SKM-1 treated with dmso at 0.1 percent for 144 hours (cell line): ENCODE measurements around the gene VASH2.
"Not testable (repeated sequence)": the region's sequence is repeated elsewhere in the genome, so short reads cannot be mapped to it uniquely, and the experiment has no call there.

Experiments used
- DNase-seq: peaks from one replicate; lab custom pipeline; 2025; ENCODE audit not compliant: unreplicated experiment; lab: John Stamatoyannopoulos, UW

Gene VASH2

DNA sequence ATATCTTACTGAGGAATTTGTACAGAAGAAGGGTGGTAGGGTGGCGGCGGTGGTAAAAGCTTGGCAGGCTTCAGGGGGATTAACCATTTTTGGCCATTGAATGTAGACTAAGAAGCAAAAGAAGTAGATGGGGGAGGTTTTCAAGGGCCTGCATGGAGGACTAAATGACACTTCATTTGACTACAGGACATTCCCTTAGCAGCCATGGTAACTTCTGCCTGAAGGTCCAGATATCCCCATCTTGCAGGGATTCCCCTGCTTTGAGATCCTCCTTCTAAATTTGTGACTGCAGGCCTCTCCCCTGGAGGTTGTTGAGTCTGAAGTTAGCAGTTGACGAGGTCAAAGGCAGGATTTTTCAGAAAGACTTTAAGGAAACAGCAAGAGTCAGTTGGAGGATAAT, 4.8 kb downstream of the VASH2 start:
- DNase-seq: no peak

DNA sequence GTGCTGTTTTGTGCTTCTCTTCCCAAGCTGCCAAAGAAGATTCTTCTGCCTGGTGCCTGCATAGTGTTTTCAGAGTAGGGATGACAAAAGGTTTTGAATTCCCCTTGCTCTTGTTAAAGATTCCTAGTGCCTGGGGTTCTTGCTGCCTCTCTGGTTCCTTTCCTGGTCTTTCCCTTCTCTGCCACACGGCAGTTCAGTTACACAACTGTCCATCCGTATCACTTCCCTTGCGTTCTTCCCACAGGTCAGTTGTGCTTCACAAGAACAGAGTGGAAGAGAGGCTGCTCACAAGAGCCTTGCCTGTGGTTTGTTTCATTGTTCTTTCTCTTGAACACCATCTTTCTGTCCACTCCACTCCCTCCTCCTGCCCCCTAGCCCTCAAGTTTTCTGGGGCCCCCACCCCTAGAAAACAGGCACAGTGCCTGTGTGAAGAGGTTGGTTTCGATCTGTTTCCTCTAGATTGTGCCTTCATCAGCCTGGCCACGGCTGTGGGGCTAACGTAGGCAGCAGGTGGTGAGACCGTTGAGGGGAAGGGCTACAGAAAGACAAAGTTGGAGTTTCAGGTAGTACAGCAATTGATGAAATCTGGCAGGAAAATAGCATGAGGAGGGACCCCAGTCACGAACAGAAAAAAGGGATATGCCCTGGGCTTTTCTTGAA, 5.8 kb downstream of the VASH2 start:
- no peak for DNase-seq

DNA sequence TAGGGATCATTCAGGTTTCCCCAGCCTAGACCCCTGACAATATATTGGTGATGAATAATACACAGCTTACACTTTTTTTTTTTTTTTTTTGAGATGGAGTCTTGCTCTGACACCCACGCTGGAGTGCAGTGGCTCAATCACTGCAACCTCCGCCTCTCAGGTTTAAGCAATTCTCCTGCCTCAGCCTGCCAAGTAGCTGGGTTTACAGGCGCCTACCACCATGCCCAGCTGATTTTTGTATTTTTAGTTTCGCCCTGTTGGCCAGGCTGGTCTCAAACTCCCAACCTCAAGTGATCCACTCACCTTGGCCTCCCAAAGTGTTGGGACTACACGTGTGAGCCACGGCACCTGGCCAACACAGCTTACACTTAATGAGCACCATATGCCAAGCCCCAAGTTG, 7.2 kb downstream of the VASH2 start:
- no peak for DNase-seq

DNA sequence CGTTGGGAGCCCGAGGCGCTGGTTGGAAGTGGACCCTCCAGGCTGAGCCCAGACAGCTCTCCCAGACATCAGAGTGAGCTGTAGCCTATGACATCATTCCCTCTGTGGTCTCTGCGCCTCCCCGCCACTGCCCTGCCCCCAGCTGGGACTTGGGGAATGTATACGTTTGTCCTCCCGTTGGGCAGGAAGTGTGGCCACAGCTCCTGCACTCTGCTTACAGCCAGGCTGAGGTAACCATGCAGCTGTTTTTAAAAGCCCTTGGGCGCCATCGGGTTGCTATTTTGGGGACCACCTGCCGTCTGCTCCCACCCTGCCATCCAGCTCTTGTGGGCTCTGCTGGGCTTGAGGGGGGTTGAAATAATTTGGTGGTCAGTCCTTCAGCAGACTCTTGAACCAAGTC, 7.8 kb downstream of the VASH2 start:
- DNase-seq: no peak

DNA sequence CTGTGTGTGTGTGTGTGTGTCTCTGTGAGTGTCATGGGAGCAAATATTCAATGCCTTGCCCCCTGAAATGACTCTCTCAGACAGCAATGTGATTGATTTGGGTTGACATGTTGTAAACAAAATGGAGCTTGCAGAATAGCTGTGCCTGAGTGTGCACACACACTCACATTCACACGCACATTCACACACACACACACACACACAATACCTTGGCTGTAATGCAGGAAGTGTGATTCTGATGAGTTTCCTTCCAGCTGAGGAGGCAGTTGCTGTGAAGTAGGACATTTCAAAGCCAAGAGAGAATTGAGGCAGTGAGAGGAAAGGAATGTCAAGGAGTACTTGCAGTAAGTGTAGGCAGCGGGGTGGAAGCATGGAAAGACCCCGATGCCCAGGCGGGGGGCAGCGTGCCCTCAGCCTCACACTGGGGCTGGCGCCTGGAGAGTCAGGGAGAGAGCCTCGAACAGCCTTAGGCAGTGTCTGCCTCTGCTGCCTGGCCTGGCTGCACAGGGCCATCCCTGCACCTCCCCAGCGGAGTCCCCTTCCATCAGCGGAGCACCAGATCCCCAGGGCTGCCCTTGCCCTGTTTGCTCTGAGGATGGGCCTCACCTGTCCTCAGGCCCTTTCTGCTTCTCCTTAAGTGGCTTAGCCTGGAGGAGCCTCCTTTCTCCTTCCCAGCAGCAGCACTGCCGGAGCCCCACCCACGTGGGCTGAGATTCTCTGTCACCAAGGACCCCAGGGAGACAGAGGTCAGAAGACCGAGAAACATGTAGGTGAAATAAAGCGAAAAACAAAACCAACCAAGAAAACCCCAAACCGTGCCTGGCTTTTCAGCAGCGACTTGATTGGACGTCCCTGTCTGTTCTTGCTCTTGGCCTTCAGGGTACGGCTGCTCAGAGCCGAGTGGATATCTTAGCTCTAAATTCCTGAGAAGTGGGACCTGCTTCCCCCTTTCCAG, 9.2 kb downstream of the VASH2 start:
- no peak for DNase-seq

GRCh38 chr1:212960932-212961331, 10.6 kb downstream of the VASH2 start:
- DNase-seq: no peak

- no peak for DNase-seq
These were observed 12.2 kb downstream of the VASH2 start for GRCh38 chr1:212962509-212962908.

DNA sequence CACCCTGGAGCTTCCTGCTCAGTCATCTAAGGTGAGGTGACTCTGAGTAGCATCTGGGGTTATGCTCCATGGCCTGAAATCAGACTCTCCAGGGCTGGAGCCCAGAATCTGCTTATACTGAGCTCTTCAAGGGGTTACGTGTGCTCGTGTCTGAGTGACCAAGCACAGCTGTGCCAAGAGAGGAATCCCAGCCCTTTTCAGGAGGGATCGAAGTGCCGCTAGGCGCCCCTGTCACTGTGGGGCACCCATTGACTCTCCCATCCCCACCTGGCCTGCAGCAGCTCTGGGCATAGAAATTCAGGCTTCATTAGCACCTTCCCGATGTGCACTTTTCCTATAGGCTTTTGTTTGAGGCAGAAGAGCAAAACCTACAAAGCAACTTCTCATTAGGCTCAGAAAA, 13.8 kb downstream of the VASH2 start:
- DNase-seq: no peak

DNA sequence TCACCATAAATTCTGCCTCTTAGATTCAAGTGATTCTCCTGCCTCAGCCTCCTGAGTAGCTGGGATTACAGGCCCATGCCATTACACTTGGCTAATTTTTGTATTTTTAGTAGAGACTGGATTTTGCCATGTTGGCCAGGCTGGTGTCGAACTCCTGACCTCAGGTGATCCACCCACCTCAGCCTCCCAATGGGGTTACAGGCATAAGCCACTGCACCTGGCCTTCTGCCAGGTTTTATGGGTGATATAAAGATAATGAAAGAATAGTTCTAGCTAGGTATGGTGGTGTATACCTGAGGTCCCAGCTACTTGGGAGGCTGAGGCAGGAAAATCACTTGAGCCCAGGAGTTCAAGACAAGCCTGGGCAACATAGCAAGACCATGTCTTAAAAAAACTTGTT, 14.7 kb downstream of the VASH2 start:
- DNase-seq: not testable (repeated sequence)

- no peak for DNase-seq
These were observed 16.3 kb downstream of the VASH2 start for GRCh38 chr1:212966616-212967015.

GRCh38 chr1:212967801-212968200, 17.5 kb downstream of the VASH2 start:
- peak; percentile 47 for DNase-seq

DNA sequence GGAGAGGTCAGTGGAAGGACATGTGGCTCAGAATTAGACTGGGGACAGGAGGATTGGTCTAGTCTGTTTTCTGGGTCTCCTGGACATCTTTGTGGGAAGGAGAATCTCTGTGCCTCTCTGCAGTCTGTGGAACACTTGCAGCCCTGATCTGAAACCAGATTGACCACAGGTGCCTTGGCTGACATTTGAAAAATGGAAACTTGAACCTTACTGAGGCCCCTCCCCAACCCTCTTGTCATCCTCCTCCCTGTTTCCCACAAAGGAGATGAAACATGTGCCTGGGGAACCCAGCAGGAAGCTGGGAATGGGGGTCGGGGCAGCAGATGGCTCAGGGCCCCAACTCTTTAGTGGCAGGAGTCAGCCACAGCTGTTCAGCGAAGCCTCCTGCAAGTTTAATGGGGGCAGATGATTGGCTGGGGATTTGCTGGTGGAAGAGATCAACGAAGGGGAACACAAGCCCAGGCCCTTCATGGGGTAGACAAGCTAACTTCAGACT, 18.1 kb downstream of the VASH2 start:
- DNase-seq: no peak

- DNase-seq: no peak
These were observed 19.7 kb downstream of the VASH2 start for GRCh38 chr1:212970085-212970484.

- DNase-seq: no peak
These were observed 21.0 kb downstream of the VASH2 start for GRCh38 chr1:212971312-212971711.

- DNase-seq: no peak
These were observed 23.1 kb downstream of the VASH2 start for GRCh38 chr1:212973426-212973825.

GRCh38 chr1:212973899-212974298, 23.6 kb downstream of the VASH2 start:
- DNase-seq: no peak

DNA sequence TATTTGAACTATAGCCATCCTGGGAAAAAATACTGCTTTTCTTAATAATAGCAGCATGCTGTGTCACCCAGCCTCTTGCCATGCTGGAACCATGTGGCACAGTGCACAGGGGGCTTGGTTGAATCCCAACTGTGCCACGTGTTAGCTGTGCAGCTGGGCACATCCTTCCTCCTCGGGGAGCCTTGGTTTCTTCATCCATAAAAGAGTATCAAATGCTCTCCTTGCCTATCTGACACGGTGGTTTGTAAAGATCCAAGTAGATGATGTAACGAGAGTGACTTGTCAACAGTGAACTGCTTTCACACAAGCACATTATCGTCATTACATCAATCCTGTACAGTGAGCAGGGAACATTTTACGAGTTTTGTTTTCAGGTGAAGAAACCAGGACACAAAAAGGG, 24.4 kb downstream of the VASH2 start:
- no peak for DNase-seq

GRCh38 chr1:212975111-212975918, 25.0 kb downstream of the VASH2 start:
- no peak for DNase-seq

DNA sequence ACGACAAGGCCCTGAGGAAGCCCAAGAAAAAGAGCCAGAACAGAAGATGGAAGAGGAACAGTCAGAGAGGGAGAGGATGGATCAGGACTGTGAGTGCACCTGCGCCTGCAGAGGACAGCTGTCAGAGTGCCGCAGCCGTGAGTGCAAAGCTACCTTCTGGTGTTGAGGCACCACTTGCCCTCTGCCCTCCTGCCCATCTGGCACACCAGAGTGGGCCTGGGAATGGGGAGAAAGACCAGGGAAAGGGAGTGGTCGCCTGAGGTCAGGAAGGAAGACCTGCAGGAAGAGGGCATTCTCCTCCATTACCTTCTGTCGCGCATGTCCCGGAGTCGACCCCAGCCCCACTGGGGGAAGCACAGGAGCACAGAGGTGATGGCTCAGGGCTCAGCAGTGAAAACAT, 26.2 kb downstream of the VASH2 start:
- DNase-seq: no peak

GRCh38 chr1:212977781-212978645, 27.7 kb downstream of the VASH2 start:
- no peak for DNase-seq
